Memory B cell (primary cell): ENCODE results near the gene RTF2.
A peak's percentile ranks its signal among the peaks of the same experiment; 100 is the strongest.

Experiments used
- ATAC-seq: fragments of 150-1000 bp; cut with Tn5 transposase; 2 replicates; pipeline ENCODE4 v1.10.0; 2021; ENCODE audit warnings: low read depth, mild to moderate bottlenecking, moderate library complexity
- DNase-seq, 2 donors: peaks; one replicate each; pipeline ENCODE4 v3.0.0; 2022; ENCODE audit warnings: low spot score in 2 of 2
- H3K27ac Mint-ChIP-seq: one replicate; pipeline ENCODE4 v1.8.0; 2022; ENCODE audit warnings: mild to moderate bottlenecking, moderate library complexity, mixed read lengths
- H3K27me3 Mint-ChIP-seq: one replicate; pipeline ENCODE4 v1.8.0; 2022; ENCODE audit warnings: mixed read lengths
- H3K36me3 Mint-ChIP-seq: one replicate; pipeline ENCODE4 v1.8.0; 2022; ENCODE audit warnings: mild to moderate bottlenecking, mixed read lengths
- H3K4me1 Mint-ChIP-seq: one replicate; pipeline ENCODE4 v1.8.0; 2022; ENCODE audit warnings: mixed read lengths
- H3K4me3 Mint-ChIP-seq: one replicate; pipeline ENCODE4 v1.8.0; 2022; ENCODE audit warnings: mild to moderate bottlenecking, moderate library complexity, mixed read lengths
- H3K9me3 Mint-ChIP-seq: one replicate; pipeline ENCODE4 v1.8.0; 2022; ENCODE audit warnings: mixed read lengths

RTF2 gene

GRCh38 chr20:56443654-56444540 is 24.5 kb upstream of the RTF2 start:
- peaks cover 5% of the 10 kb centered on the region for H3K4me1 Mint-ChIP-seq
- H3K27me3 Mint-ChIP-seq: peaks cover 5% of the 10 kb centered on the region
- DNase-seq: no peak
- no peak overlapping the region for H3K27ac Mint-ChIP-seq
- H3K4me3 Mint-ChIP-seq: no peak overlapping the region
- no peak for ATAC-seq
- no peaks in the 10 kb centered on the region for H3K36me3 Mint-ChIP-seq
- H3K9me3 Mint-ChIP-seq: no peaks in the 10 kb centered on the region

GRCh38 chr20:56445130-56445529 is 23.3 kb upstream of the RTF2 start:
- Mint-ChIP-seq H3K9me3 (no peaks in the 10 kb centered on the region), H3K27ac (no peak overlapping the region), H3K4me3 (no peak overlapping the region), H3K4me1 (peaks cover 5% of the 10 kb centered on the region), H3K27me3 (peaks cover 5% of the 10 kb centered on the region), H3K36me3 (no peaks in the 10 kb centered on the region)
- ATAC-seq: no peak
- DNase-seq: no peak

GRCh38 chr20:56445540-56445939 is 22.9 kb upstream of the RTF2 start:
- no peak for ATAC-seq
- no peaks in the 10 kb centered on the region for H3K9me3 Mint-ChIP-seq
- peaks cover 5% of the 10 kb centered on the region for H3K27me3 Mint-ChIP-seq
- no peak overlapping the region for H3K4me3 Mint-ChIP-seq
- H3K36me3 Mint-ChIP-seq: no peaks in the 10 kb centered on the region
- DNase-seq: no peak
- peaks cover 2% of the 10 kb centered on the region for H3K4me1 Mint-ChIP-seq
- no peak overlapping the region for H3K27ac Mint-ChIP-seq

GRCh38 chr20:56447227-56447626 is 21.2 kb upstream of the RTF2 start:
- H3K9me3 Mint-ChIP-seq: no peaks in the 10 kb centered on the region
- no peak overlapping the region for H3K4me3 Mint-ChIP-seq
- ATAC-seq (no peak), DNase-seq (no peak)
- no peaks in the 10 kb centered on the region for H3K36me3 Mint-ChIP-seq
- no peak overlapping the region for H3K27ac Mint-ChIP-seq
- peaks cover 5% of the 10 kb centered on the region for H3K27me3 Mint-ChIP-seq
- H3K4me1 Mint-ChIP-seq: peaks cover 2% of the 10 kb centered on the region

GRCh38 chr20:56449459-56449858 is 19.0 kb upstream of the RTF2 start:
- no peak for DNase-seq
- no peaks in the 10 kb centered on the region for H3K36me3 Mint-ChIP-seq
- H3K27ac Mint-ChIP-seq: no peak overlapping the region
- ATAC-seq: no peak
- H3K4me3 Mint-ChIP-seq: no peak overlapping the region
- H3K9me3 Mint-ChIP-seq: no peaks in the 10 kb centered on the region
- H3K27me3 Mint-ChIP-seq: peaks cover 2% of the 10 kb centered on the region
- no peaks in the 10 kb centered on the region for H3K4me1 Mint-ChIP-seq

- no peaks in the 10 kb centered on the region for H3K4me1 Mint-ChIP-seq
- no peaks in the 10 kb centered on the region for H3K9me3 Mint-ChIP-seq
- peak overlapping the region; percentile 9 for H3K27ac Mint-ChIP-seq
- no peak for DNase-seq
- no peak overlapping the region for H3K4me3 Mint-ChIP-seq
- H3K36me3 Mint-ChIP-seq: no peaks in the 10 kb centered on the region
- no peak for ATAC-seq
- no peaks in the 10 kb centered on the region for H3K27me3 Mint-ChIP-seq
Measured at GRCh38 chr20:56451056-56451765, 17.2 kb upstream of the RTF2 start.

GRCh38 chr20:56453352-56453751 is 15.1 kb upstream of the RTF2 start:
- H3K27ac Mint-ChIP-seq: peak overlapping the region; percentile 92

GRCh38 chr20:56454754-56455153 is 13.7 kb upstream of the RTF2 start:
- no peak for DNase-seq
- no peaks in the 10 kb centered on the region for H3K27me3 Mint-ChIP-seq
- H3K4me3 Mint-ChIP-seq: no peak overlapping the region
- ATAC-seq: no peak
- H3K27ac Mint-ChIP-seq: peak overlapping the region; percentile 92
- H3K36me3 Mint-ChIP-seq: no peaks in the 10 kb centered on the region
- no peaks in the 10 kb centered on the region for H3K4me1 Mint-ChIP-seq
- no peaks in the 10 kb centered on the region for H3K9me3 Mint-ChIP-seq

More at GRCh38 chr20:56453352-56453751, 15.1 kb upstream of the RTF2 start:
- ATAC-seq: peak; percentile 98
- Mint-ChIP-seq H3K4me3 (no peak overlapping the region), H3K36me3 (no peaks in the 10 kb centered on the region), H3K4me1 (no peaks in the 10 kb centered on the region), H3K9me3 (no peaks in the 10 kb centered on the region), H3K27me3 (no peaks in the 10 kb centered on the region)
- DNase-seq: peak in 1 of 2 donors; percentile 22

GRCh38 chr20:56458206-56458821 is 10.1 kb upstream of the RTF2 start:
- no peak overlapping the region for H3K27ac Mint-ChIP-seq
- no peak for DNase-seq
- no peaks in the 10 kb centered on the region for H3K9me3 Mint-ChIP-seq
- no peak overlapping the region for H3K4me3 Mint-ChIP-seq
- no peaks in the 10 kb centered on the region for H3K27me3 Mint-ChIP-seq
- H3K4me1 Mint-ChIP-seq: no peaks in the 10 kb centered on the region
- no peaks in the 10 kb centered on the region for H3K36me3 Mint-ChIP-seq
- ATAC-seq: no peak

GRCh38 chr20:56460459-56460858 is 8.0 kb upstream of the RTF2 start:
- no peak overlapping the region for H3K4me3 Mint-ChIP-seq
- no peaks in the 10 kb centered on the region for H3K36me3 Mint-ChIP-seq
- H3K27ac Mint-ChIP-seq: no peak overlapping the region
- H3K4me1 Mint-ChIP-seq: no peaks in the 10 kb centered on the region
- no peaks in the 10 kb centered on the region for H3K9me3 Mint-ChIP-seq
- DNase-seq (no peak), ATAC-seq (peak; percentile 69)
- H3K27me3 Mint-ChIP-seq: no peaks in the 10 kb centered on the region

GRCh38 chr20:56461576-56461975 is 6.9 kb upstream of the RTF2 start:
- DNase-seq (no peak), ATAC-seq (no peak)
- peaks cover 2% of the 10 kb centered on the region for H3K4me1 Mint-ChIP-seq
- H3K27me3 Mint-ChIP-seq: no peaks in the 10 kb centered on the region
- no peak overlapping the region for H3K4me3 Mint-ChIP-seq
- H3K36me3 Mint-ChIP-seq: no peaks in the 10 kb centered on the region
- no peak overlapping the region for H3K27ac Mint-ChIP-seq
- H3K9me3 Mint-ChIP-seq: no peaks in the 10 kb centered on the region

- Mint-ChIP-seq H3K27me3 (no peaks in the 10 kb centered on the region), H3K4me1 (peaks cover 9% of the 10 kb centered on the region), H3K9me3 (no peaks in the 10 kb centered on the region), H3K36me3 (no peaks in the 10 kb centered on the region), H3K4me3 (no peak overlapping the region), H3K27ac (no peak overlapping the region)
- ATAC-seq: no peak
- no peak for DNase-seq
Measured at GRCh38 chr20:56463428-56463827, 5.0 kb upstream of the RTF2 start.

GRCh38 chr20:56465997-56466396 is 2.4 kb upstream of the RTF2 start:
- peak overlapping the region; percentile 93 for H3K27ac Mint-ChIP-seq
- H3K4me3 Mint-ChIP-seq: no peak overlapping the region
- ATAC-seq (peak; percentile 66), DNase-seq (peak; percentile 14 to 44)
- peaks cover 19% of the 10 kb centered on the region for H3K4me1 Mint-ChIP-seq
- no peaks in the 10 kb centered on the region for H3K9me3 Mint-ChIP-seq
- H3K36me3 Mint-ChIP-seq: peaks cover 5% of the 10 kb centered on the region
- H3K27me3 Mint-ChIP-seq: no peaks in the 10 kb centered on the region

- Mint-ChIP-seq H3K27me3 (no peaks in the 10 kb centered on the region), H3K27ac (peak overlapping the region; percentile 97), H3K36me3 (peaks cover 7% of the 10 kb centered on the region), H3K9me3 (no peaks in the 10 kb centered on the region), H3K4me3 (peak overlapping the region; percentile 97), H3K4me1 (peaks cover 20% of the 10 kb centered on the region)
- no peak for DNase-seq
- ATAC-seq: no peak
Measured at GRCh38 chr20:56467968-56468315, 485 bp upstream of the RTF2 start.
